WERI-Rb-1 (cell line): ENCODE results near the gene CEACAM18.

Experiments used
- DNase-seq: peaks from one replicate; pipeline ENCODE4 v3.0.0-alpha.2; 2020
- H3K27ac ChIP-seq: fragments of 250-450 bp; sonication (Bioruptor Pico); 2 replicates; pipeline ENCODE4 v1.5.1; 2020; ENCODE audit warnings: mild to moderate bottlenecking, moderate library complexity
- H3K27me3 ChIP-seq: fragments of 250-450 bp; sonication (Bioruptor Pico); 2 replicates; pipeline ENCODE4 v1.5.1; 2021; ENCODE audit warnings: mild to moderate bottlenecking, low read depth, moderate library complexity; ENCODE audit not compliant: insufficient read depth, severe bottlenecking
- H3K36me3 ChIP-seq: fragments of 250-450 bp; sonication (Bioruptor Pico); 2 replicates; pipeline ENCODE4 v1.5.1; 2020; ENCODE audit warnings: mild to moderate bottlenecking, moderate library complexity
- H3K4me3 ChIP-seq: 2 replicates; pipeline ENCODE4 v1.5.1; 2011; ENCODE audit warnings: low read depth, mild to moderate bottlenecking, control low read depth, low read length
- H3K9me3 ChIP-seq: fragments of 250-450 bp; sonication (Bioruptor Pico); 2 replicates; pipeline ENCODE4 v1.5.1; 2021; ENCODE audit warnings: mild to moderate bottlenecking, moderate library complexity; ENCODE audit not compliant: severe bottlenecking
- TF ChIP-seq, protein P1 (sequence below): IDR thresholded peaks from 2 replicates; pipeline ENCODE4 v1.5.1; 2011; ENCODE audit warnings: low read depth, mild to moderate bottlenecking, control low read depth, inconsistent platforms, low read length

Gene CEACAM18

DNA sequence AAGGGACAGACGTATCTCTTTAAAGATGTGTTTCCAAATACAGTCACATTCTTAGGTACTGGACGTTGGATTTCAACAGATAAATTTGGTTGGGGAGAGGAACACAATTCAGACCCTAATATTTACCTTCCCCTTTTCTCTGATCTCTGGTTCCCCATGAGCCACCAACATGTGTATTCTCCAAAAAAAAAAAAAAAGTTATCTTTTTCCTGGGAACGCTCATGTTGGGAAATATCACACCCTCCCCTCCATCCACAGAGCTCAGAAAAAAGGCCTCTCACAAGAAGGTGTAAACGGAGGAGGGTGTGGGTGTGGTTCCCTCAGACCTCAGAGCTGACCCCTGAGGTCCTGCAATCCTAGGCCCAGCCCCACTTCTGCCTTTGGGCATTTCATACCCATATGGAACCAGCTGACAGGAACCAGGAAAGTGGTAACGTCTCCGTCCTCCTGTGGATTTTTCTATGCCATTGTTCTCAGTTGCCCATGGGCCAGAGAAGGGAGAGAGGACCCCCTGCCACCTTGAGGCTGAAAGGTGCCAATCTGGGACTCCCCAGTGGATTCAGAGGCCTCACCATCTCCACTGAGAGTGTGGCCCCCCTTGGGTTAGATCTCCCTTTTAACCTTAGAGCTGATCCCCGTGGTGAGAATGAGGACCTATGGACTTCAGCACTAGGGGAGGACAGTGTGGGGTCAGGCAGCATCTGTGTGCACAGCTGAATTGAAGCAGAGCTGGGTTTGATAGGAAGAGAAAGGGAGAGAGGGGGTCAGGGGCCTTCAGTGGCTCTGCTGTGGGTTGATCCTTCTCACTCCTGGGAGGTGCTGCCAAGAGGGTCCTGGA, 31.7 kb downstream of the CEACAM18 start:
- TF ChIP-seq, protein P1, sequence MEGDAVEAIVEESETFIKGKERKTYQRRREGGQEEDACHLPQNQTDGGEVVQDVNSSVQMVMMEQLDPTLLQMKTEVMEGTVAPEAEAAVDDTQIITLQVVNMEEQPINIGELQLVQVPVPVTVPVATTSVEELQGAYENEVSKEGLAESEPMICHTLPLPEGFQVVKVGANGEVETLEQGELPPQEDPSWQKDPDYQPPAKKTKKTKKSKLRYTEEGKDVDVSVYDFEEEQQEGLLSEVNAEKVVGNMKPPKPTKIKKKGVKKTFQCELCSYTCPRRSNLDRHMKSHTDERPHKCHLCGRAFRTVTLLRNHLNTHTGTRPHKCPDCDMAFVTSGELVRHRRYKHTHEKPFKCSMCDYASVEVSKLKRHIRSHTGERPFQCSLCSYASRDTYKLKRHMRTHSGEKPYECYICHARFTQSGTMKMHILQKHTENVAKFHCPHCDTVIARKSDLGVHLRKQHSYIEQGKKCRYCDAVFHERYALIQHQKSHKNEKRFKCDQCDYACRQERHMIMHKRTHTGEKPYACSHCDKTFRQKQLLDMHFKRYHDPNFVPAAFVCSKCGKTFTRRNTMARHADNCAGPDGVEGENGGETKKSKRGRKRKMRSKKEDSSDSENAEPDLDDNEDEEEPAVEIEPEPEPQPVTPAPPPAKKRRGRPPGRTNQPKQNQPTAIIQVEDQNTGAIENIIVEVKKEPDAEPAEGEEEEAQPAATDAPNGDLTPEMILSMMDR = no peak
- Histone ChIP-seq H3K9me3 (no peaks in the 10 kb centered on the region), H3K4me3 (no peak overlapping the region), H3K27me3 (peaks cover 76% of the 10 kb centered on the region), H3K36me3 (no peaks in the 10 kb centered on the region), H3K27ac (no peak overlapping the region)
- no peak for DNase-seq

DNA sequence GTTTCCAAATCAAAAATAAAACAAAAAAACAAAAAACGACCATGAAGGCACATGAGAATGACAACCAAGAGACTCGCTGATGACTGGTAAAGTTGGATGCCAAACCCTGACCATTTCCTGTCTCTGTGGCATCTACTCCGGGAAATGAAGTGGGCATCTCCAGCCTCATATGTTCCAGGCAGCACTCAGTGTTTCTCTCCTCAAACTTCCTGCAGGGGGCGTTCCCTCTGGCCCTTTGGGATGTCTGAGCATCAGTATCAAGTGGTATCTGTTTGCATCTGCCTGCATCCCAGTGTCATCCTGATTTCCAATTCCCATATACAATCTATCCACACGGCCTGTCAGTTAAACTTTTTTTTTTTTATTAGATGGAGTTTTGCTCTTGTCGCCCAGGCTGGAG, 33.0 kb downstream of the CEACAM18 start:
- Histone ChIP-seq H3K27ac (no peak overlapping the region), H3K27me3 (peaks cover 69% of the 10 kb centered on the region), H3K36me3 (no peaks in the 10 kb centered on the region), H3K4me3 (no peak overlapping the region), H3K9me3 (no peaks in the 10 kb centered on the region)
- peak; percentile 17 for DNase-seq
- TF ChIP-seq, protein P1 = peak; percentile 45

DNA sequence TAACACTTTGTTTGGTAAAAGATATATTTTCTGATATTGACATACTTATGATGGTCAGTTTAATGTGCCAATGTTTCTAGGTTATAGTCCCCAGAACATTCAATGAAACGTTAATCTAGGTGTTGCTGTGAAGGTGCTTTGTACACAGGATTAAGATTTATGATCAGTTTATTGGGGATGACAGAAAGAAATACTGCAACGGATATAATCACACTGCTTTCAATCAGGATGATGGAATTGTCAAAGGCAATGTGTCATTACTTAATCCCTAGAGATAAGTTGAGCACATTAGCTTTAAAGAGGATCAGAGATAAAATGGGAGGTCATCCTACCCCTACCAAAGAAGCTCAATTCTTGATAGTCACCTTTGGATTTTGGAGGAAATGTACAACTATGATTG, 35.6 kb downstream of the CEACAM18 start:
- Histone ChIP-seq H3K27me3 (peaks cover 48% of the 10 kb centered on the region), H3K9me3 (peaks cover 13% of the 10 kb centered on the region), H3K4me3 (no peak overlapping the region), H3K36me3 (no peaks in the 10 kb centered on the region), H3K27ac (no peak overlapping the region)
- TF ChIP-seq, protein P1 = no peak
- no peak for DNase-seq

DNA sequence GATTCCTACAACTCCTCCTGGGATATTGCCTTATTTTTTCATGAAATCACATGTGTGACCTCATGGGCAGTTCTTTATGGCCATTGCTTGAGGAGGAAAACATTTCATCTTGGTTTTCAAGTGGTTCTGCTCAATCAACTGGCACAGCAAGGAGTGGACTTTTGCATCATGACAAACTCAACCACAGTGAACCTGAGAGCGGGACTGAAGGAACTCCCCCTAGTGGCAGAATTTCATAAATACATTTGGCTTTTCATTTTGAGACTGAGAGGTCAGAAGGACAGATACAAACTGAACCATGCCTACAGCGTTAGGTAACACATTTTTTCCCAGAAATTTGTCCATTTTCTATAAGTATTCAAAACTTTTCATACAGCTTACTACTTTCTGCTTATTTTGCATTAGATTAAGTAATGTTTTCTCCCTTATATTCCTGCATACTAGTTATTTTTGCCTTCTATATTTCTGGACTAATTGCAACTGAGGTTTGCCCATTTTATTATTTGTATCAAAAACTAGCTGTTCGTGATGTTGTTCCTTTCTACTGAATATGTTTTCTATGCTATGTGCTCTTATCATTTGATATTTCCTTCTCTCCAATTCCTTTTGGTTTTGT, 36.6 kb downstream of the CEACAM18 start:
- no peaks in the 10 kb centered on the region for H3K36me3 ChIP-seq
- no peak overlapping the region for H3K27ac ChIP-seq
- TF ChIP-seq, protein P1 = peak; percentile 63

DNA sequence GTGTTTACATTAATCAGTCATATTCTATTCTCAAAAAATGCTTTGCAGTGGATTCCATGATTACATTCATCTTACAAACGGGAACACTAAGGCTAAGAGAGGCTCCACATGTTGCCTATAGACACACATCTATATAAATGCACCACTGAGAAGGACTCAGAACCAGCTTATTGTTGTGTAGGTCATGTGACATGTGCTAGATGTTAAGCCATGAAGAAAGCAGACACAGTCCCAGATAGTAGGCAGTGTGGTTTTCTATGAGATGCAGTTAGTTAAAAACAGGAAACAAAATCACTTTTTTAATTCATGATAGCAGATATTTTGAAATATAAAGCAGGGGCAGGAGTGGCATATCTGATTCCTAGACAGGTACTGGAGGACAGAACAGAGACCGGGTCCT, 42.4 kb downstream of the CEACAM18 start:
- H3K27ac ChIP-seq = no peak overlapping the region
- DNase-seq = no peak
- H3K27me3 ChIP-seq = peaks cover 63% of the 10 kb centered on the region
- no peaks in the 10 kb centered on the region for H3K36me3 ChIP-seq
- peaks cover 25% of the 10 kb centered on the region for H3K9me3 ChIP-seq
- TF ChIP-seq, protein P1 = no peak
- no peak overlapping the region for H3K4me3 ChIP-seq

More for the DNA sequence above, 36.6 kb downstream of the CEACAM18 start:
- peaks cover 45% of the 10 kb centered on the region for H3K27me3 ChIP-seq
- no peak overlapping the region for H3K4me3 ChIP-seq
- no peak for DNase-seq
- peaks cover 16% of the 10 kb centered on the region for H3K9me3 ChIP-seq
